ENCODE data around the gene FAM83F.
"Not testable (repeated sequence)": the region's sequence is repeated elsewhere in the genome, so short reads cannot be mapped to it uniquely, and the experiment has no call there.

The FAM83F gene

GRCh38 chr22:39966470-39966869 lies 28.3 kb upstream of the FAM83F start:
- DNase-seq, result no peak

- DNase-seq, result no peak
These were observed 27.5 kb upstream of the FAM83F start for GRCh38 chr22:39967103-39967829.

GRCh38 chr22:39967996-39968972 lies 26.5 kb upstream of the FAM83F start:
- DNase-seq, result no peak

- DNase-seq, result no peak
These were observed 24.0 kb upstream of the FAM83F start for GRCh38 chr22:39970742-39971141.

GRCh38 chr22:39972641-39973040 lies 22.1 kb upstream of the FAM83F start:
- no peak for DNase-seq

- no peak for DNase-seq
These were observed 21.1 kb upstream of the FAM83F start for GRCh38 chr22:39973656-39974055.

- no peak for DNase-seq
These were observed 20.7 kb upstream of the FAM83F start for GRCh38 chr22:39974065-39974464.

- DNase-seq, result no peak
These were observed 15.7 kb upstream of the FAM83F start for GRCh38 chr22:39979048-39979447.

GRCh38 chr22:39979458-39979857 lies 15.3 kb upstream of the FAM83F start:
- no peak for DNase-seq

- no peak for DNase-seq
These were observed 14.2 kb upstream of the FAM83F start for GRCh38 chr22:39980596-39980995.

- no peak for DNase-seq
These were observed 11.4 kb upstream of the FAM83F start for GRCh38 chr22:39983346-39983745.

GRCh38 chr22:39984006-39984405 lies 10.7 kb upstream of the FAM83F start:
- DNase-seq, result no peak

- no peak for DNase-seq
These were observed 10.0 kb upstream of the FAM83F start for GRCh38 chr22:39984746-39985145.

- DNase-seq, result no peak
These were observed 9.2 kb upstream of the FAM83F start for GRCh38 chr22:39985383-39986035.

GRCh38 chr22:39988386-39989114 lies 6.2 kb upstream of the FAM83F start:
- DNase-seq, result no peak

GRCh38 chr22:39989633-39990032 lies 5.1 kb upstream of the FAM83F start:
- no peak for DNase-seq

- no peak for DNase-seq
These were observed 4.1 kb upstream of the FAM83F start for GRCh38 chr22:39990686-39991085.

- DNase-seq, result no peak
These were observed 3.4 kb upstream of the FAM83F start for GRCh38 chr22:39991159-39991860.

GRCh38 chr22:39992088-39992826 lies 2.5 kb upstream of the FAM83F start:
- no peak for DNase-seq

GRCh38 chr22:39992894-39993293 lies 1.9 kb upstream of the FAM83F start:
- not testable (repeated sequence) for DNase-seq

GRCh38 chr22:39994041-39994565 lies 651 bp upstream of the FAM83F start:
- DNase-seq, result peak; percentile 31

All from CD4-positive, alpha-beta T cell treated with Interleukin-10 for 1 hour (primary cell).